HepG2 (cell line): Measurements from ENCODE around the gene SYNGR1. TPM values are rescaled to one million over a fixed set of nuclear protein-coding genes. Genes with fewer than 3 reads are reported as not detected.
A peak's percentile ranks its signal among the peaks of the same experiment; 100 is the strongest.

Experiments used
- ATAC-seq: fragments of 200-7000 bp; cut with Tn5 transposase; 3 replicates; pipeline ENCODE4 v1.9.1; 2020; ENCODE audit warnings: mild to moderate bottlenecking, moderate library complexity
- BruUV-seq: library from RNA; stranded (reverse); fragments of 400-500 nt; replicated peaks from 2 replicates; lab custom pipeline; 2021; lab: Mats Ljungman, UMichigan
- CTCF ChIA-PET: fragments of 300-600 bp; formaldehyde crosslinking; extraction: SDS; loops from one replicate; lab custom pipeline; 2021; ENCODE audit warnings: low total read pairs, inconsistent platforms, low intra/inter-chr PET ratio; lab: Yijun Ruan, JAX
- POLR2A ChIA-PET: fragments of 350-600 bp; sonication (Branson Sonifier 250); formaldehyde crosslinking; loops from one replicate; lab custom pipeline; 2020; ENCODE audit warnings: antibody characterized with exemption, inconsistent platforms; lab: Yijun Ruan, JAX
- DNase-seq: peaks from one replicate; pipeline ENCODE4 v3.0.0-alpha.2; 2015; ENCODE audit warnings: low spot score
- FAIRE-seq: peaks from 3 replicates; lab custom pipeline; 2011; peaks lifted over from hg19 to GRCh38; lab: Jason Lieb, UNC
- H2AFZ ChIP-seq: one replicate; pipeline ENCODE4 v1.6.1; 2011; ENCODE audit warnings: low read length, inconsistent platforms
- H3K27ac ChIP-seq: fragments of 300-600 bp; 3 replicates; pipeline ENCODE4 v1.8.0; 2011; ENCODE audit warnings: mixed run types, mild to moderate bottlenecking, mixed read lengths, low read length, inconsistent platforms; ENCODE audit not compliant: insufficient read depth; ENCODE audit errors: extremely low read length
- H3K27me3 ChIP-seq, 2 experiments: fragments of 200-600 bp in 1 of 2; 2 replicates in 1 of 2; 3 replicates in 1 of 2; pipeline versions ENCODE4 v1.6.0 to v1.8.0; 2011; ENCODE audit warnings: low read length in 2 of 2, mild to moderate bottlenecking in 2 of 2, moderate library complexity in 2 of 2, inconsistent platforms in 1 of 2; ENCODE audit not compliant: insufficient read depth in 2 of 2, control insufficient read depth in 1 of 2
- H3K36me3 ChIP-seq, 2 experiments: fragments of 200-600 bp in 1 of 2; replicated peaks in 1 of 2; 2 replicates in 1 of 2; 3 replicates in 1 of 2; pipeline versions ENCODE4 v1.5.1 to v1.8.0; 2011; ENCODE audit warnings: low read length in 2 of 2, inconsistent platforms in 1 of 2; ENCODE audit not compliant: insufficient read depth in 2 of 2, control insufficient read depth in 1 of 2
- H3K4me1 ChIP-seq: 2 replicates; pipeline ENCODE4 v1.5.1; 2012; ENCODE audit warnings: low read length, inconsistent platforms; ENCODE audit not compliant: insufficient read depth
- H3K4me2 ChIP-seq: 2 replicates; pipeline ENCODE4 v1.6.0; 2011; ENCODE audit warnings: low read depth, low read length, inconsistent platforms
- H3K4me3 ChIP-seq, 3 experiments: fragments of 200-600 bp in 1 of 3; sonication (generic), shearing (Covaris generic) in 1 of 3; replicated peaks in 1 of 3; 2 replicates each; pipeline ENCODE4 v1.5.1; 2011 to 2016; ENCODE audit warnings: low read length in 3 of 3, inconsistent platforms in 2 of 3, low read depth in 2 of 3, mild to moderate bottlenecking in 2 of 3, control low read depth in 1 of 3, mixed read lengths in 1 of 3; ENCODE audit not compliant: insufficient read depth in 1 of 3
- H3K79me2 ChIP-seq: one replicate; pipeline ENCODE4 v1.6.1; 2011; ENCODE audit warnings: low read length, inconsistent platforms; ENCODE audit not compliant: insufficient read depth
- H3K9ac ChIP-seq: 2 replicates; pipeline ENCODE4 v1.6.0; 2011; ENCODE audit warnings: mild to moderate bottlenecking, low read depth, low read length, inconsistent platforms; ENCODE audit not compliant: insufficient read depth
- H3K9me3 ChIP-seq: 2 replicates; pipeline ENCODE4 v1.5.1; 2012; ENCODE audit warnings: mild to moderate bottlenecking, low read length
- H4K20me1 ChIP-seq: 2 replicates; pipeline ENCODE4 v1.6.0; 2011; ENCODE audit warnings: inconsistent platforms, mild to moderate bottlenecking, low read length, moderate library complexity; ENCODE audit not compliant: insufficient read depth
- BHLHE40 ChIP-seq: IDR thresholded peaks from 2 replicates; pipeline ENCODE4 v1.6.1; 2011; ENCODE audit warnings: low read length, improper control_type of control experiment
- BORCS8-MEF2B ChIP-seq: sonication (generic); formaldehyde crosslinking; IDR thresholded peaks from 2 replicates; pipeline ENCODE4 v1.8.0; 2022; ENCODE audit warnings: mild to moderate bottlenecking, missing genetic modification reagents
- CREB1 ChIP-seq, 2 experiments: fragments of 450-650 bp in 1 of 2; IDR thresholded peaks; 2 replicates each; pipeline ENCODE4 v1.6.1; 2016 to 2017; ENCODE audit warnings: control low read depth in 1 of 2, mild to moderate bottlenecking in 1 of 2, missing compliant biosample characterization in 1 of 2, missing genetic modification characterization in 1 of 2
- GABPA ChIP-seq, 2 experiments: IDR thresholded peaks; 2 replicates each; pipeline ENCODE4 v1.6.1; 2011 to 2016; ENCODE audit warnings: low read depth in 2 of 2, low read length in 1 of 2, missing biosample characterization in 1 of 2, missing genetic modification characterization in 1 of 2
- HOXA5 ChIP-seq: sonication (generic); formaldehyde crosslinking; IDR thresholded peaks from 2 replicates; pipeline ENCODE4 v1.4.0; 2020; ENCODE audit warnings: missing genetic modification reagents
- ISX ChIP-seq: sonication (generic); formaldehyde crosslinking; conservative IDR thresholded peaks from 2 replicates; pipeline ENCODE4 v1.5.0; 2020; ENCODE audit warnings: missing genetic modification reagents
- KLF11 ChIP-seq: IDR thresholded peaks from 2 replicates; pipeline ENCODE4 v1.6.1; 2016; ENCODE audit warnings: missing compliant biosample characterization
- POLR2A ChIP-seq, 2 experiments: IDR thresholded peaks; 2 replicates each; pipeline ENCODE4 v1.6.1; 2011; ENCODE audit warnings: low read depth in 2 of 2, low read length in 2 of 2, mild to moderate bottlenecking in 1 of 2, moderate library complexity in 1 of 2; ENCODE audit not compliant: insufficient read depth in 1 of 2
- RAD21 ChIP-seq: fragments of 450-650 bp; formaldehyde crosslinking; IDR thresholded peaks from 2 replicates; pipeline ENCODE4 v1.5.0; 2020; ENCODE audit warnings: mild to moderate bottlenecking
- RARA ChIP-seq: IDR thresholded peaks from 2 replicates; pipeline ENCODE4 v1.6.1; 2016; ENCODE audit warnings: missing genetic modification reagents, missing compliant biosample characterization
- SAFB2 ChIP-seq: sonication (generic); formaldehyde crosslinking; IDR thresholded peaks from 2 replicates; pipeline ENCODE4 v1.5.1; 2020; ENCODE audit warnings: missing genetic modification reagents, low read depth, mild to moderate bottlenecking, borderline replicate concordance
- SRSF4 ChIP-seq: fragments of 200-400 bp; formaldehyde crosslinking; IDR thresholded peaks from one replicate; pipeline ENCODE4 v1.6.1; 2018; ENCODE audit warnings: mild to moderate bottlenecking, low read depth, low read length, moderate library complexity; ENCODE audit not compliant: poor library complexity, severe bottlenecking
- STAG1 ChIP-seq: sonication (generic); formaldehyde crosslinking; IDR thresholded peaks from 2 replicates; pipeline ENCODE4 v1.4.0; 2020; ENCODE audit warnings: missing genetic modification reagents
- XRCC5 ChIP-seq: fragments of 200-400 bp; formaldehyde crosslinking; optimal IDR thresholded peaks from 2 replicates; pipeline ENCODE3; 2017; ENCODE audit warnings: mild to moderate bottlenecking, low read length
- ZMYM2 ChIP-seq: sonication (generic); formaldehyde crosslinking; IDR thresholded peaks from 2 replicates; pipeline ENCODE4 v1.8.0; 2022; ENCODE audit warnings: mild to moderate bottlenecking, missing genetic modification reagents
- ZNF230 ChIP-seq: sonication (generic); formaldehyde crosslinking; IDR thresholded peaks from 2 replicates; pipeline ENCODE4 v1.4.0; 2020; ENCODE audit warnings: mild to moderate bottlenecking, missing genetic modification reagents
- ZNF3 ChIP-seq: IDR thresholded peaks from 2 replicates; pipeline ENCODE4 v1.7.0; 2017; ENCODE audit warnings: inconsistent platforms
- ZNF331 ChIP-seq: sonication (generic); formaldehyde crosslinking; IDR thresholded peaks from 2 replicates; pipeline ENCODE4 v1.4.0; 2020; ENCODE audit warnings: missing genetic modification reagents
- ZNF75D ChIP-seq: sonication (generic); formaldehyde crosslinking; IDR thresholded peaks from 2 replicates; pipeline ENCODE4 v1.8.1; 2023; ENCODE audit warnings: missing genetic modification reagents, mild to moderate bottlenecking, borderline replicate concordance
- ZNF761 ChIP-seq: sonication (generic); formaldehyde crosslinking; conservative IDR thresholded peaks from 2 replicates; pipeline ENCODE4 v1.4.0; 2020; ENCODE audit warnings: mild to moderate bottlenecking, missing genetic modification reagents
- ZNF850 ChIP-seq: sonication (generic); formaldehyde crosslinking; conservative IDR thresholded peaks from 2 replicates; pipeline ENCODE4 v1.9.0; 2021; ENCODE audit warnings: mild to moderate bottlenecking, missing genetic modification reagents
- WGBS: methylation state at CpG from one replicate; pipeline ENCODE4 v1.1.6; 2017; ENCODE audit warnings: low lambda C conversion rate; 5-methylcytosine and 5-hydroxymethylcytosine counted together
- in situ Hi-C: cut with HindIII; loops from 2 replicates; pipeline ENCODE4 v1.10.0; 2017; ENCODE audit warnings: low pct_unique_long_range_greater_than_20kb; ENCODE audit not compliant: extremely low pct_ligation_motif_present
- intact Hi-C: fragments of 100-400 bp; cut with micrococcal nuclease; formaldehyde crosslinking; loops from one replicate; pipeline ENCODE4 v1.10.0; 2022; ENCODE audit not compliant: unreplicated experiment
- polyA plus RNA-seq, 8 experiments: library from polyadenylated mRNA; depleted of rRNA in 3 of 8; stranded (reverse) in 7 of 8; unstranded in 1 of 8; fragments of >200 nt; fragmentation: Illumina TruSeq in 4 of 8; extraction: Trizol in 4 of 8; gene quantifications; 2 replicates each; pipeline versions ENCODE4 v1.2.1 to v1.2.3, GENCODE V29; 2011 to 2016; ENCODE audit warnings: low read depth in 4 of 8, missing spikeins in 1 of 8, mixed read lengths in 1 of 8; ENCODE audit not compliant: insufficient read depth in 1 of 8
- total RNA-seq, 5 experiments: library from RNA; depleted of rRNA; stranded (reverse); fragments of >200 nt; fragmentation: Illumina TruSeq; extraction: Trizol; gene quantifications; 2 replicates each; pipeline ENCODE4 v1.2.3, GENCODE V29; 2016; ENCODE audit warnings: low read depth in 1 of 5
- TF ChIP-seq, protein P1 (sequence below): sonication (generic); formaldehyde crosslinking; IDR thresholded peaks from 2 replicates; pipeline ENCODE4 v1.4.0; 2020; ENCODE audit warnings: missing genetic modification reagents, borderline replicate concordance
- TF ChIP-seq, protein P2 (sequence below): sonication (generic); formaldehyde crosslinking; IDR thresholded peaks from 2 replicates; pipeline ENCODE4 v1.5.1; 2020; ENCODE audit warnings: missing genetic modification reagents, mild to moderate bottlenecking, borderline replicate concordance

Gene SYNGR1
- total and polyA plus RNA-seq, 2 of the 13 experiments (the other 11 are each of a cell fraction or from before 2014, with no cell fraction given), result 0.27 to 2.7 TPM

DNA sequence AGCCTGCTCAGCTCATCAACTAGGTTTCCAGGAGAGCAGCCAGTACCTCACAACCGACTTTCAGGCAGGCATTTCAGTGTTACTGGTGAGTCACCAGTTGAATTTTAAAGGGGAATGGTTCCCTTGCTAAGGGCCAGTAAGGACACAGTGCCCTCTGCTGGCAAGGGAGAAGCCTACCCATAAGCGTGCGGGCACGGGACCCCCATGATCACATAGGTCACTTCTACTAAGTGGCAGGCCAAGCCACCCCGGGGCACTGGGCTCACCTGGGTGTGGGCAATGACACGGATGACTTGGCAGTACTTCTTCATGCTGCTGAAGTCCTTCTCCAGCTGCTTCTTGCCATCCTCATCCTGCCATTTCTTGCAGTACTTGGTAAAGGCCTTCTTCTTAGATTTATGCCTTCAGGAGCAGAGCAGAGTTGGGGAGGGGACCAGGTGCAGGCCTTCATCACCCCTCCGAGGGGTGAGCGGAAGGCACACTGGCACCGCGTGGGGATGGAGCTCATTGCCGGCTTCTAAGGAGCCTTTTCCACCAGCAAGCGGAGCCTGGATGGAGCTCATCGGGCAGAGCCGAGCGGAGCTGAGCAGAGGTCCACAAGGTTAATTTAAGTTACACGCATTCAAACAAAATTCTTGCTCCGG lies 33.2 kb upstream of the SYNGR1 start:
- Histone ChIP-seq H4K20me1 (peaks cover 72% of the 10 kb centered on the region), H3K4me1 (peaks cover 53% of the 10 kb centered on the region), H3K9ac (peak overlapping the region; percentile 98), H3K27ac (peak overlapping the region; percentile 97), H3K4me2 (peak overlapping the region; percentile 94), H3K4me3 (peak overlapping the region; percentile 76 to 94 (median 87)), H3K79me2 (peaks cover 46% of the 10 kb centered on the region), H3K27me3 (no peaks in the 10 kb centered on the region; a peak in 1 of 5 replicates), H3K9me3 (no peaks in the 10 kb centered on the region), H2AFZ (no peak overlapping the region), H3K36me3 (peaks cover 44 to 68% of the 10 kb centered on the region in 2 experiments)
- CTCF ChIA-PET, result interaction anchor here (0.7 kb wide), 1 partner anchor 146 kb away, joined by 4 read pairs; no protein-coding TSS in a partner anchor
- peak; percentile 88 for DNase-seq
- in situ Hi-C loops, result no loop called here
- BruUV-seq, result no TSS peak
- intact Hi-C loops, result loop anchor here (5.0 kb wide), 1 partner anchor 74 kb away; the partner anchor contains the start of gene PDGFB
- ATAC-seq, result peak; percentile 49
- no peak for FAIRE-seq
- POLR2A ChIA-PET, result interaction anchor here (0.8 to 5.2 kb wide), 8 partner anchors 13 to 208 kb away, joined by 3 to 93 read pairs (median 34); no protein-coding TSS in a partner anchor
- 43% methylated on average over 9 of the region's 17 CpGs for WGBS
- no peak for TF ChIP-seq SRSF4
- TF ChIP-seq BORCS8-MEF2B, result no peak
- TF ChIP-seq, protein P1, sequence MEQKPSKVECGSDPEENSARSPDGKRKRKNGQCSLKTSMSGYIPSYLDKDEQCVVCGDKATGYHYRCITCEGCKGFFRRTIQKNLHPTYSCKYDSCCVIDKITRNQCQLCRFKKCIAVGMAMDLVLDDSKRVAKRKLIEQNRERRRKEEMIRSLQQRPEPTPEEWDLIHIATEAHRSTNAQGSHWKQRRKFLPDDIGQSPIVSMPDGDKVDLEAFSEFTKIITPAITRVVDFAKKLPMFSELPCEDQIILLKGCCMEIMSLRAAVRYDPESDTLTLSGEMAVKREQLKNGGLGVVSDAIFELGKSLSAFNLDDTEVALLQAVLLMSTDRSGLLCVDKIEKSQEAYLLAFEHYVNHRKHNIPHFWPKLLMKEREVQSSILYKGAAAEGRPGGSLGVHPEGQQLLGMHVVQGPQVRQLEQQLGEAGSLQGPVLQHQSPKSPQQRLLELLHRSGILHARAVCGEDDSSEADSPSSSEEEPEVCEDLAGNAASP (CRISPR knock-in tag), result 0 out of 2 replicates have a peak, but pooled peaks have one; percentile 9
- TF ChIP-seq ZNF850 (CRISPR knock-in tag), result no peak
- TF ChIP-seq ZNF75D (CRISPR knock-in tag), result no peak
- TF ChIP-seq STAG1 (CRISPR knock-in tag), result peak; percentile 81
- peak in 1 of 2 experiments; percentile 17; a peak in 1 of 4 replicates for TF ChIP-seq POLR2A (IDR thresholded peaks at IDR 0.05; ENCODE audit: insufficient read depth in 1 of 2, low read depth in 2 of 2, low read length in 2 of 2)
- no peak for TF ChIP-seq ZNF761
- TF ChIP-seq ZMYM2, result no peak
- TF ChIP-seq KLF11, result no peak
- 0 out of 2 replicates have a peak, but pooled peaks have one; percentile 31 for TF ChIP-seq HOXA5 (CRISPR knock-in tag)
- peak; percentile 80 for TF ChIP-seq BHLHE40
- peak; percentile 58 for TF ChIP-seq RAD21 (CRISPR knock-in tag)
- no peak for TF ChIP-seq ZNF230
- peak; percentile 91 for TF ChIP-seq XRCC5
- no peak for TF ChIP-seq GABPA (IDR thresholded peaks at IDR 0.05; ENCODE audit: low read depth, low read length)
- no peak for TF ChIP-seq GABPA (CRISPR knock-in tag; IDR thresholded peaks at IDR 0.05; ENCODE audit: low read depth)
- no peak for TF ChIP-seq ISX (CRISPR knock-in tag)
- TF ChIP-seq RARA (CRISPR knock-in tag), result 0 out of 2 replicates have a peak, but pooled peaks have one; percentile 10
- no peak for TF ChIP-seq SAFB2 (CRISPR knock-in tag)
- TF ChIP-seq, protein P2, sequence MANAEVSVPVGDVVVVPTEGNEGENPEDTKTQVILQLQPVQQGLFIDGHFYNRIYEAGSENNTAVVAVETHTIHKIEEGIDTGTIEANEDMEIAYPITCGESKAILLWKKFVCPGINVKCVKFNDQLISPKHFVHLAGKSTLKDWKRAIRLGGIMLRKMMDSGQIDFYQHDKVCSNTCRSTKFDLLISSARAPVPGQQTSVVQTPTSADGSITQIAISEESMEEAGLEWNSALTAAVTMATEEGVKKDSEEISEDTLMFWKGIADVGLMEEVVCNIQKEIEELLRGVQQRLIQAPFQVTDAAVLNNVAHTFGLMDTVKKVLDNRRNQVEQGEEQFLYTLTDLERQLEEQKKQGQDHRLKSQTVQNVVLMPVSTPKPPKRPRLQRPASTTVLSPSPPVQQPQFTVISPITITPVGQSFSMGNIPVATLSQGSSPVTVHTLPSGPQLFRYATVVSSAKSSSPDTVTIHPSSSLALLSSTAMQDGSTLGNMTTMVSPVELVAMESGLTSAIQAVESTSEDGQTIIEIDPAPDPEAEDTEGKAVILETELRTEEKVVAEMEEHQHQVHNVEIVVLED, result peak; percentile 32; the same call in 1 of the 2 replicates
- TF ChIP-seq ZNF331 (CRISPR knock-in tag), result no peak
- TF ChIP-seq CREB1 (IDR thresholded peaks at IDR 0.05), result no peak
- TF ChIP-seq CREB1 (CRISPR knock-in tag; IDR thresholded peaks at IDR 0.05), result no peak
- no peak for TF ChIP-seq ZNF3 (CRISPR knock-in tag)
